CD4-positive, alpha-beta T cell treated with Interleukin-21 for 1 hour (primary cell): ENCODE data around the gene BRD3OS.

ENCODE experiments used
- DNase-seq: peaks from one replicate; pipeline ENCODE4 v3.0.0-alpha.2; 2020

The BRD3OS gene

GRCh38 chr9:133989625-133990365 lies 35.5 kb upstream of the BRD3OS start:
- no peak for DNase-seq

- no peak for DNase-seq
Measured at GRCh38 chr9:133990366-133991213, 34.7 kb upstream of the BRD3OS start.

- DNase-seq = no peak
Measured at GRCh38 chr9:133991214-133991921, 33.9 kb upstream of the BRD3OS start.

- peak; percentile 46 for DNase-seq
Measured at GRCh38 chr9:133991964-133992779, 33.1 kb upstream of the BRD3OS start, which contains the start of gene VAV2. TSS of gene VAV2 (minus strand) at chr9:133992324. CDS start at chr9:133992278, 46 bp downstream.

- DNase-seq = peak; percentile 73
Measured at GRCh38 chr9:133992780-133993634, 32.3 kb upstream of the BRD3OS start.

GRCh38 chr9:133993635-133994253 lies 31.5 kb upstream of the BRD3OS start:
- peak; percentile 0 for DNase-seq

- peak; percentile 70 for DNase-seq
Measured at GRCh38 chr9:133994353-133995011, 30.8 kb upstream of the BRD3OS start.

GRCh38 chr9:133995012-133995896 lies 30.0 kb upstream of the BRD3OS start:
- DNase-seq = no peak

GRCh38 chr9:133996531-133997520 lies 28.5 kb upstream of the BRD3OS start:
- DNase-seq = no peak

- no peak for DNase-seq
Measured at GRCh38 chr9:133997584-133997983, 27.7 kb upstream of the BRD3OS start.

GRCh38 chr9:133998915-133999595 lies 26.2 kb upstream of the BRD3OS start:
- DNase-seq = no peak

GRCh38 chr9:133999851-134000265 lies 25.4 kb upstream of the BRD3OS start:
- no peak for DNase-seq

- no peak for DNase-seq
Measured at GRCh38 chr9:134002796-134003195, 22.5 kb upstream of the BRD3OS start.

GRCh38 chr9:134003237-134003636 lies 22.0 kb upstream of the BRD3OS start:
- no peak for DNase-seq

GRCh38 chr9:134004131-134004873 lies 21.0 kb upstream of the BRD3OS start:
- DNase-seq = no peak

GRCh38 chr9:134004881-134005280 lies 20.4 kb upstream of the BRD3OS start:
- DNase-seq = no peak

- DNase-seq = no peak
Measured at GRCh38 chr9:134005381-134005780, 19.9 kb upstream of the BRD3OS start.
